Stimulated activated CD4-positive, alpha-beta T cell treated with anti-CD3 and anti-CD28 coated beads, Interleukin-1b, Interleukin-23, amount 100 ng/mL, for 24 hours (primary cell): ENCODE results near the gene GLRX2.

Experiments
- DNase-seq, 4 experiments: peaks; one replicate each; pipeline ENCODE4 v3.0.0-alpha.2; 2020; ENCODE audit warnings: low read depth in 4 of 4, low spot score in 1 of 4

GLRX2 gene

DNA sequence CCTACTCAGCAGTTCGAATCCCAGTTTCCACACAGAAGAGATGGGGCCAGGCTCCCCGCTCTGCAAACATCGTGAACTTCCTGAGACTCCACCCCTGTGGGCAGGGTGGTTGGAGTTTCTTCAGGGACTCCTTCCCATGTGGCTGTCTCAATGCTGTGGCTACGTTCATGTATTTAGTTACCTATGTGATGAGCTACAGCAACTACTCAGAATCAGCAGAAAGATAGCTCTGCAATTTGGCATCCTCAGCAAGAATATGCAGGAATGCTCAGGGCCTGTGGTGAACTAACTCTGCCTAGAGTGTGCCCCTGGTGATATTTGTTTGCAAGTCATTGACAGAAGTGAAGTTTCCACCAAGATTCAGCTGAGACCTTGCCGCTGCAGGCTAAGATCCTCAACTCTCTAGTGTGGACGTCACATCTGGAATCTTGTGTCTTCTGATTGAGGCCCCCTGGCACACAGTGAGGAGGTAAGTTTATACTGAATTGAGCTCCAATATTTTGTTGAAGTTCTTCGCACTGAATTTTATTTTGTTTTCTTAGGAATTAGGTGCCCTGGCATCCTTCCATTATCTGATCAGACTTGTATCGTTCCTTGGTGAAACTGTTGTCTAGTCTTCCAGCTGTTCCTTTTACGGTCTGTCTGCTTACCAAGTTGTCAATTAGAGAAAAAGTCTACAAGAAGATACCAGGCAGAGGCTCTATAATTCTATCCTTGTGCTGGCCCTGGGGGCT is 8.2 kb upstream of the GLRX2 start:
- DNase-seq, result no peak

DNA sequence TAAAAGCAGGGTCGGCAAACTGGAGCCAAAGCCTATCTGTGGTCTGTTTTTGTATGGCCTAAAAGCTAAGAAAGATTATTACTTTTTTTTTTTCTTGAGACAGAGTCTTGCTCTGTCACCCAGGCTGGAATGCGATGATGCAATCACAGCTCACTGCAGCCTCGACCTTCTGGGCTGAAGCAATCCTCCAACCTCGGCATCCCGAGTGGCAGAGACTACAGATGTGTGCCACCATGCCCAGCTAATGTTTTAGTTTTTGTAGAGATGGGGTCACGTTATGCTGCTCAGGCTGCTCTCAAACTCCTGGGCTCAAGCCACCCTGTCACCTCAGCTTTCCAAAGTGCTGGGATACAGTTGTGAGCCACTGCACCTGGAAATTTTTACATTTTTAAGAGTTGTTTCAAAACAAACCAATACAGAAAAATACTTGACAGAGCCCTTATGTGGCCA is 6.5 kb upstream of the GLRX2 start:
- DNase-seq, result no peak

DNA sequence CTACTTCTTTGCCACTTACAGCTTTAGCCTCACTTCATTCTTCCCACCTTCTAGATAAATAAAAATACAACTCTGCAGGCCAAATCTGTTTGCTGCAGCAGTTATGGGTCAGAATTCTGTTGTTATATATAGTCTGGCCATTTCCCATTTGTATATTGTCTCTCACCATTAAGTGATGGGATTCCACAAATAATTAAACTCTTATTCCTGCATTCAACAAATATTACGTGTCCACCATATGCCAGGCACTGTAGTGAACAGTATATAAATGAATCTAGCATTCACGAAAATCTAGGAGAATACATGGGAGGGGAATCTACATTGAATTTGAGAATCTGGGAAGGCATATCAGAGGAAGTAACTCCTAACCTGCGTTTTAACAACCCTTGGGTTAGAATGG is 5.7 kb upstream of the GLRX2 start:
- no peak for DNase-seq

DNA sequence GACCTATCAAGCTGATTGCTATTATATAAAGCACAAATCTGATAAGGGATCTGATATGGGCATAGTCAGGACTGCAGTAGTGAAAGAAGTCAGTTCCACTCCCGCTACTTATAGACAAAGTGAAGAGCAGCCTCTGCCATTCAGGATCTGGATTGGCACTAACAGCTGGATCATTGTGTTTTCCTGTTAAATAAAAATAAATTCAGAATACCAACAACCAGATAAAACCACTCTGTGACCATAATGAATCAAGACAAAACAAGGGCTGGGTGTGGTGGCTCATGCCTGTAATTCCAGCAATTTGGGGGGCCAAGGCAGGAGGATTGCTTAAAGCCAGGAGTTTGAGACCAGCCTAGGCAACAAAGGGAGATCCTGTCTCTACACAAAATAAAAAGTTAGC is 5.0 kb upstream of the GLRX2 start:
- DNase-seq, result no peak

DNA sequence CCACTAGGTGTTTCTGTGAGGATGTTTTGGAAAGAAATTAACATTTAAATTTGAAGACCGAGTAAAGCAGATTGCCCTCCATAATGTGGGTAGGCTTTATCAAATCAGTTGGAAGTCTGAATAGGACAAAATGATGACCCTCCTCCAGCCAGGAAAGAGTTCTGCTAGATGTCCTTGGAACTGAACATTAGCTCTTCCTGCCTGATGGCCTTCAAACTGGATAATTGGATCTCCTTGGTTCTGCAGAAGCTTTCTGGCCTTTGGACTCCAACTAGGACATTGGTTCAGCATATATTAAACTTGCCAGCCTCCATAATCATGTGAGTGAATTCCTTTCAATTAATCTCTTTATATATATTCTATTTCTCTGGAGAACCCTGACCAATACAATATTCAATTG is 4.4 kb upstream of the GLRX2 start:
- DNase-seq, result no peak

DNA sequence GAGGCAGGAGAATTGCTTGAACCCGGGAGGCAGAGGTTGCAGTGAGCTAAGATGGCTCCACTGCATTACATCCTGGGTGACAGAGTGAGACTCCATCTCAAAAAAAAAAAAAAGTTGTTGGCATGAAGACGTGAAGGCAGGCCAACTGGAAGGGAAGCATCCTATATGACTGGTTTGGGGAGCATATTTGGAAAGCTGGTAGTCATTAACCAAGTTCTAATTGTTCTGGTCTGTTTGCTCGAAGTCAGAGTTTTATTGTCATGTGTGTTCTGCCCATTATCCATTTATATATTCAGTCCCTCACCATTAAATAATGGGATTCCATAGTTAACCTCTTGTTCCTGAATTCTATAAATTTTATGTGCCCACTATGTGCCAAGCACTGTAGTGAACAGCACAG is 3.3 kb upstream of the GLRX2 start:
- DNase-seq, result no peak

DNA sequence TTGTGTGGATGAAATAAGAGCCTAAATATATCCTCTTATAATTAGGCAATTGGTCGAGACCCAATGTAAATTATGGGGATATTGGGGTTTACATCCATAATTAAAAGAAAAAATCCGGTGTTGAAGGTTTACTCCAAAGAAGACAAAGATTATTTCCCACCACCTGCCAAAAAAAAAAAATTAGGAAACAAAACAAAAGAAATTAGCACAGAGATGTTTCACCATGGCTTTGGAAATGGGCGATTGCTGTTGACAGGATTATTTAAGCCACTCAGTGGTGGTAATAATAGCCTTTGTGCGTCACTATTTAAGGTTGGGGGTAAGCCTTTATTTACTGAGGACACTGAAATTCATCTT is 585 bp upstream of the GLRX2 start:
- no peak for DNase-seq

DNA sequence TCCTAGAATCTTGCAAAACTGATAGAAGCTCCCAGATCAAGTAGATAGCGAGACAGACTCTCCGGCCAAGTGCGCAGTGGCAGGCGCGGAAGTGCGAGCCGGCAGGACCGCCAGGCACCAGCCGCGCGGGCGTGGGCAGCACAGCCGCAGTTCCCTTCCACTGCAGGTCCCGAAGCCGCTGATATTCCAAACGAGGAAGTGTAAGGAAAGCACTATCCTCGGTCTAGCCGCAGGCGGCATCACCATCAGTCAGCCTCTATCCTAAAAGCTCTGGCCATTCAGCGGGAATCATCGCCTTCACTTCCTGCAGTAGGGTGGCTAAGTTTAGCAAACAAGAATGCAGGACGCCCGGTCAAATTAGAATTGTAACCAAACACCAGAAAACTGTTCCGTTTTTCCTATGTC is 710 bp downstream of the GLRX2 start:
- no peak for DNase-seq

DNA sequence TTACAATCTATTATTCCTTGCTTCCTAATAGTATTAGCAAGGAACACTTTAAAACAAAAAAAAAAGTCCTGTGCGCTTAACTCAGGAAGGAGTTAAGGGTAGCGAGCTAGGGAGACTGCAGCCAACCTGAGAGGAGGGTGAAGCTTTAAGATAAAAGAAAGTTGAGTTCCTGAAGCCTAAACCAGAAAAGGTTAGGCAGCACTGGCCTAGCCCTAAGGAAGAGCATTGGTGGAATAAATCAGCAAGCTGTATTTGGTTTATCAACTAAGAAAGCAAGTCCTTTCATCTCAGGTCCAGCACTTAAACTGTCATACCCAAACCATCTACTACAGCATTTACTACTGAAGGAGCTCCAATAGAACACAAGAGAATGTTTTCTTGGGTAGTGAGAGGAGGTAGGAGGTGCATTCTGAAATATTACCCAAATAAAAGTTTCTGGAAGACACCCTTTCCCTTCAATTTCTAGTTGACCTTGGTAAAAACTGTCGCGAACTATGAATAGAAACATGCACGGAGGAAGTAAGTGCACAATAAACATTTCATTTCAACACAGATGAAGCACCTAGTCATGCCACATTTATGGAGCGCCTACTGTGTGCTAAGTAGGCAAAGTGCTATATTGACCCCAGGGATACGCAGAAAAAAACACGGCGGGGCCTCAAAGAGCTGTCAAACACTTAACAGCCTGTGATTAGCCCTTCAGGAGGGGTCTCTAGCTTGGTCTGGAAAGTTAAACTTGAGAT is 1.3 kb downstream of the GLRX2 start:
- DNase-seq, result no peak

DNA sequence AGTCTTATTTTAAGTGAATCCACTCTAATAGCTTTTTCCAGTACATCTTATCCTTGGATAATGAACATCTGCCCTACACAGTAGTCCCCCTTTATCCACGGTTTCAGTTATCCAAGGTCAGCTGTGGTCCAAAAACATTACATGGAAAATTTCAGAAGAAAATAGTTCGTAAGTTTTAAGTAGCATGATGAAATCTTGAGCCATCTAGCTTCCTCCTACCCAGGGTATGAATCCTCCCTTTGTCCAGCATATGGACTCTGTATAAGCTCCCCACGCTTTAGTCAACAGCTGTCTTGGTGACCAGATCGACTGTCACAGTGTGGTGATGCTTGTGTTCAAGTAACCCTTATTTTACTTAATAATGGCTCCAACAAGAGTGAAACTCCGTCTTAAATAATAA is 2.6 kb downstream of the GLRX2 start:
- no peak for DNase-seq

DNA sequence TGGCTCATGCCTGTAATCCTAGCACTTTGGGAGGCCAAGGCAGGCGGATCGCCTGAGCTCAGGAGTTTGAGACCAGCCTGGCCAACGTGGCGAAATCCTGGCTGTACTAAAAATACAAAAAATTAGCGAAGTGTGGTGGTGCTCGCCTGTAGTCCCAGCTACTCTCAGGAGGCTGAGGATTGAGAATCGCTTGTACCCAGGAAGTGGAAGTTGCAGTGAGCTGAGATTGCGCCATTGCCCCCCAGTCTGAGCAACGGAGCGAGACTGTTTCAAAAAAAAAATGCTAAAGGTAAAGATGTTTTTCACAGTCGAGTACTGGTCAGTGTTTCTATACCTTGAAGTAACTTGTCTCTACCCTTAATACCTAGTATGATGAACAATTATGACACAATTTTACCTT is 11.1 kb downstream of the GLRX2 start:
- DNase-seq, result no peak

DNA sequence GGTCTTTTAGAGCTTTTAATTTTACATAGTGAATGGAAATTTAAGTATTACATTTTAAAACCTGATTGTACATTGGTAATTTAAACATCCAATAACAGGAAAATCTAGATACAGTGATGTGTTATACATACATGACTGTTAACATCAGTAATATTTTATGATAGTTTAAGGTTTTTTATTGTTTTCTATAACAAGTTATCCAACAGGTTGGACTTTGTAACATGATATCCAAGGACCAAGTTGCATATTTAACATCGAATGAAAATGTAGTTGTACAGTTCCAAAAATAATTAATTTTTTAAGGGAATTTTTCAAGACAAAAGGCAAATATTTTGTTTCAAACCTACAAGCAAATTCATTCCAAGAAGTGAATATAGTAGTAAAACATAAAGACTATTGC is 14.3 kb downstream of the GLRX2 start:
- DNase-seq, result no peak

DNA sequence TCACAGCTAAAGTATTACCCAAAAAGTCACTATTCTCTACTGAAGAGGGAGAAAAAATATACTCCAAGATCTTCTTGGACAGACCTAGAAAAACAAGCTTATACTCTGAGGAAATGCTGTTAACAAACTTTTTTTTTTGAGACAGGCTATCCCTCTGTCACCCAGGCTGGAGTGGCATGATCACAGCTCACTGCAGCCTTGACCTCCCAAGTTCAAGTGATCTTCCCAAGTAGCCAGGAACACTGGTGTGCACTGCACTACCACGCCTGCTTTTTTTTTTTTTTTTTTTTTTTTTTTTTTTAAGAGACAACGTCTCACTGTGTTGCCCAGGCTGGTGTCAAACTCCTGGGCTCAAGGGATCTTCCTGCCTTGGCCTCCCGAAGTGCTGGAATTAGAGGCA is 17.3 kb downstream of the GLRX2 start:
- no peak for DNase-seq

DNA sequence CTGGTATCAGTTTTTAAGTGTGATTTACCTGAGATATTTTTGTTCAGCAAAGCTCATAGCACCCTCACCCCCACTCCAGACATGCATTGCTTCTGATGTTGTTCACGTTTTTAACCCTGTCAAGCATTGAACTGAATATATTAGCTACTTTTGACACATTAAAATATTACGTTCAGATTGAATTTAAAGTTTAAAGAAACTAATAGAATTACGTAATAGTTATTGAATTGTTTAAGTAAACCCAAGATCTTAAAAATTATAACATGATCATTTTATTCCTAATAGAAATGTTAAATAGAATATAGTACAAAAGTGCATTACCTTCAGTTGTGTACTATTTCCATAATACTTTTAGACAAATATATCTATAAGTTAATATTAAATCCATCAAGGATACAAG is 18.9 kb downstream of the GLRX2 start:
- no peak for DNase-seq

DNA sequence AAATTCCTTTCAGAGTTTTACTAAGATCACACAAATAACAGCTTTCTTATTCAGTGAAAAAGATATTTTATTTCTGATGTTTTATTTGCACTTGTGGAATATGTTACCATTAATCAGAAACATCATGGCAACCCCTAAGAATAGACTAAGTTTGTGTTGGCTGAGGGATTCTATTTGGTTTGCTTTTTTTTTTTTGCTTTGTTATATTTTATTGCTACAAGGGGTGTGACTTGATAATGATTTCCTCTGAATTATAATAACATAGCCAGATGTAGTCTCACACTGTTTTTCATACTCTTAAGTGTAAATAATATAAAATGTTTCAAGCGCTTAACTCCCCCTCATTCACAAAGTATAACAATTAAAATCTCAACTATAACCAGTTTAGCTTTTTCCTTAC is 20.0 kb downstream of the GLRX2 start:
- DNase-seq, result no peak

DNA sequence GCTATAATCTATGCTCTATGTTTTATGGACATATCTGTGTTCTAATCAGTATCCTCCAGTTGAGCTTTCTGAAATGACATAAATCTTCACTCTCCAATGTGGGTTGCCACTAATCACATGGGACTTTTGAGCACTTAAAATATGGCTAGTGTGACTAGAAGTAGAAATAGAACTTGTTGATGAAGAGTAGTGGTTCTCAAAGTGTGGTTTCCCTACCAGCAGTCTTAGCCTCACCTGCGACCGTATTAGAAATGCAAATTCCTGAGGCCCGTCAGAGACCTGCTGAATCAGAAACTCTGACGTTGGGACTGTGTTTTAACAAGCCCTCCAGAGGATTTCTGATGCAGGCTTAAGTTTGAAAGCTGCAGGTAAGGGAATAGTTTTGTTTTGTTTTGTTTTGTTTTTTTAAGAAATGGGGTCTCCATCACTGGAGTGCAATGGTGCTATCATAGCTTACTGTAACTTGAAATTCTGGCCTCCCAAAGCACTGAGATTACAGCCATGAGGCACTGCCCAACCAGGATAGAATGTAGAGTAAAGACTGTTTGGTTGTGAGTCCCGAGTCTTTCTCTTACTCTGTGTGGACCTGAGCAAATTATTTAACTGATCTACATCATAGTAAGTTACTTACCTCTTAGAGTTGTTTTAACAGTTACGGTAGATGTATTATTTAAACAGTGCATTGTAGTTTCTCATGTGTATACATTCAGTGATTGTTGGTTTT is 21.7 kb downstream of the GLRX2 start:
- no peak for DNase-seq

DNA sequence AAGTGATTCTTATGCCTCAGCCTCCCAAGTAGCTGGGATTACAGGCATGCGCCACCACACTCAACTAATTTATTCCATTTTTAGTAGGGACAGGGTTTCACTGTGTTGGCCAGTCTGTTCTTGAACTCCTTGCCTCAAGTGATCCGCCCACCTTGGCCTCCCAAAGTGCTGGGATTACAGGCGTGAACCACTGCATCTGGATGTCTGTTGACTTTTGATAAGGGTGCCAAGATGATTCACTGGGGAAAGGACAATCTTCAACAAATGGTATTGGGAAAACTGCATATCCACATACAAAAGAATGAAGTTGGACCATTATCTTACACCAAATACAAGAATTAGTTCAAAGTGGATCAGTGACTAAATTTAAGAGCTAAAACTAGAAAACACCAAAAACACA is 26.0 kb downstream of the GLRX2 start:
- DNase-seq, result no peak

DNA sequence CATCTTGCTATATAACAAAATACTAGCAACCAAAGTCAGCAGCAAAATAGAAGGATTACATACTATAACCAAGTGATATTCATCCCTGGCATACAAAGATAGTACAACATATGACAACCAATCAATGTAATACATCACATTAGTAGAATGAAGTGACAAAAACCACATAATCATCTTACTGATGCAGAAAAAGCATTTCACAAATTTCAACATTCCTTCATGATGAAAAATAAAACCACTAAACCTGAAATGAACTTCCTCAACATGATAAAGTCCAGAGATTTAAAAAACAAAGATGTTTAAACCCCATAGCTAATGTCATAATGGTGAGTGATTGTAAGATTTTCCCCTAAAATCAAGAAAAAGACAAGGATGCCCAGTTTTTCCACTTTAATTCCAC is 27.2 kb downstream of the GLRX2 start:
- no peak for DNase-seq

DNA sequence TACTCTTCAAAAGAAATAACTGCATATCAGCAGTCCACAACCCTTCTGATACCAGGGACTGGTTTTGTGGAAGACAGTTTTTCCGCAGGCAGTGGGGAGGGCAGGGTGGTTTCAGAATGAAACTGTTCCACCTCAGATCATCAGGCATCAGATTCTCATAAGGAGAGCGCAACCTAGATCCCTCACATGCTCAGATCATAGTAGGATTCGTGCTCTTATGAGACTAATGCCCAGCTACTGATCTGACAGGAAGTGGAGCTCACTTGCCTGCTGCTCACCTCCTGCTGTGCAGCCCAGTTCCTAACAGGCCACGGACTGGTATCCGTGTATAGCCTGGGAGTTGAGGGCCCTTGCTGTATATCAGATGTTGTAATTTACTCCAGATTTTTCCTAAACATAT is 34.3 kb downstream of the GLRX2 start:
- DNase-seq, result no peak

DNA sequence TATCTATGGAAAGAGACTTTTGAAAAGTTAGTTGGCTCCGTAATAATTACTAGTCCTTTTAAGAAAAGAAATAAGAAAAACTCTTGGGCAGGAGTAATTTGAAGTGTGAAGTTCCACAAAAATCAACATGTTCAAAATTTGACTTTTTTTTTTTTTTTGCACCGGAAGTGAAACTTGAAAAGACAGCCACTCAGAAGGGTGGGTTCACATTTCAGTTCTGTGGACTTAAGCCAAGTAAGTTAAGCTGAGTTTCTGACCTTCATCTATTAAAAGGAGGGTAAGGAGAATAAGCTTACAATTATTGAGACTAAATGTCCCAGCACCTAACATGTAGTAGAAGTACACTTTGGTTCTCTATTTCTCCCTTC is 34.8 kb downstream of the GLRX2 start:
- DNase-seq, result no peak

DNA sequence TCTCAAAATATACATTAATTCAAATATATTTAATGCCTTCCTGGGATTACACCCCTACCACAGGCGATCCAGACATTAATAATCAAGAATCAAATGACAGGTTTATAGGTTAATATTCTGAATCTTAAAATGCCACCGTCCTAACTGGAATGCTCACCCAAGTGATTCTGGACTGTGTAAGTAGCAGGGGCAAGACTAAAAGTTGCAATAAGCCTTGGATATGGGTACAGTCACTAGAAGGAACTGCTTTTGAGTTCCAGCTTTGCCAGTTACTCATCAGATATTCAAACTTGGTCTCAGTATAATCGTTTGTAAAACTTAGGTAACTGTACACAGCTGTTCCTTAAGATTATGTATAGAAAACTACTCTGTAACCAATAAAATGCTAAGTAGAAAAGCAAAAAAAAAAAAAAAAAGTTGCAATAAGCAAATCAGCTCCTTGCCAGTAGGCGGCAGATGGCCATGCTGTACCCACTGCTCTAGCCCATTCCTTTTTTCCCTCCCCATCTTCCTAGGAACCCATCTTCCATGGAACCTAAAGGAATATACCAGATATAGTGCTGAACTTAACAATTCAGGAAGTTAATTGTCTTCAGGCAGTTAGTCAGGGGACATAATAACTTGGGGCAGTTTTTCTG is 35.3 kb downstream of the GLRX2 start:
- no peak for DNase-seq

DNA sequence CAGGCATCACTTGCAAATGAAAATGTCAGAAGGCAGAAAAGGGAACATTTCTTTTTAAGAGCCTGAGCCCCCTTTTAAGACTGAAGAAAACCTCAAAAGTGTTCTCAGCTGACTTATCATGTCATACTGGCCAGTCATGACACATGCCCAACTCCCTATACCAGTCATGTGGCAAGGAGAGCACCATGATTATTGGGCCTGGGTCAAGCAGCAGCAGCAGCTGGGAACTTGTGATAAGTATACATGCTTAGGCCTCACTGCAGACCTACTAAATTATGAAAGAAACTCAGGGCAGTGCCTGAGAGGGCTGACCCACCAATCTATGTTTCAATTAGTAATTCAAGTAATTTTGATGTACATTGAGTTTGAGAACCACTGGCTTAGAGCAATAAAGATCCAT is 37.2 kb downstream of the GLRX2 start:
- no peak for DNase-seq
